Measurements from ENCODE around the gene GMPR.

The GMPR gene

DNA sequence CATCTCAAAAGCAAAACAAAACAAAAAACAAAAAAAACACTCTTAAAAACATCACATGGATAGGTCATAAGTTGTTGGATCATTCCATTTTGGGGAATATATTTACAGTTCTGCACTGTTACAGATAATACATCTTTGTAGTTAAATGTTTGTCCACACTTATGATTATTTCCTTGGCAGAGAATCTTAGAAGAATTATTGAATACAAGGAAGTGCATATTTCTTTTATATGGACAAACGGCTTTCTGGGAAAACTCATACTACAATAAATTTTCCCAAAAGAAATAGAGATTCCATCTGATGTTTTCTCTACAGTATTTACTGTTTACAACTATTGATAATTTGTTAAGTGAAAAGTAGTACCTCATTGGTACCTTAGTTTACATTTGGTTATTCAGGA is 33.8 kb downstream of the GMPR start:
- DNase-seq (ENCODE audit: low read depth in 2 of 2): no peak

DNA sequence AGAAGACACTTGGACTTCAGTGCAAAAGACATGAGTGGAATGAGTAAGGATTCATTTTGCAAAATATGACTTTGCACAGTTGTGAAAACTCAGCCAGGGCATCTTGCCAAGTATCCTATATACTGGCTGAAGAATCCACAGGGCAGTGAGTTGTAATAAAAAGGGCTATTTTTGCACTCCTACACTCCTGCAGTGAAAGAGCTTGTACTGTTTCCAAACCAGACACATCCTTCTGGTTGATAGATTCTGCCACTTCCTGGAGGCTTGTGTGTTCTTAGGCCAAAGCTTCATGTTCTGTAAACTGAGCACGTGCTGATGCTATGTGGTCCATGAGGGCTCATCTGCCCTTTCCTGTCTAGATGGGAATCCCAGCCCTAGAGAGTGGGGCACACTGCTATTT is 34.9 kb downstream of the GMPR start:
- DNase-seq (ENCODE audit: low read depth in 2 of 2): no peak

DNA sequence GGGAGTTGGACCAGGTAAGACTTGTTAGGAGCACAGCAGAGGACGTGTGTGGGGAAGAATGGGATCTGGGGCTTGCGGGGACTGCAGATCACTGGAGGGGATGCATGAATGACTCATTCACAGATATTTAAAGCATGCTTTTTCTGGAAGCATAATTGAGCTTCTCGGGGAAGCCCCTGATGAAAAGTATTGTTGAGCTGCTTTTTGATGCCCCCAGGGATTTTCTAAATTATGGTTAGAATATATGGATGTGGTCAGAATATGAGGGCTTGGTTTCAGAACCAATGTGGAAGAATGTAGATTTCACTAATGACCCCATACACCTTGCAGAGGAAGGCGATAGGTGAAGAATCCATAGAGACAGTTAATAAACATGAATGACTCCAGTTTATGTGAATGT is 36.1 kb downstream of the GMPR start:
- no peak for DNase-seq (ENCODE audit: low read depth in 2 of 2)

DNA sequence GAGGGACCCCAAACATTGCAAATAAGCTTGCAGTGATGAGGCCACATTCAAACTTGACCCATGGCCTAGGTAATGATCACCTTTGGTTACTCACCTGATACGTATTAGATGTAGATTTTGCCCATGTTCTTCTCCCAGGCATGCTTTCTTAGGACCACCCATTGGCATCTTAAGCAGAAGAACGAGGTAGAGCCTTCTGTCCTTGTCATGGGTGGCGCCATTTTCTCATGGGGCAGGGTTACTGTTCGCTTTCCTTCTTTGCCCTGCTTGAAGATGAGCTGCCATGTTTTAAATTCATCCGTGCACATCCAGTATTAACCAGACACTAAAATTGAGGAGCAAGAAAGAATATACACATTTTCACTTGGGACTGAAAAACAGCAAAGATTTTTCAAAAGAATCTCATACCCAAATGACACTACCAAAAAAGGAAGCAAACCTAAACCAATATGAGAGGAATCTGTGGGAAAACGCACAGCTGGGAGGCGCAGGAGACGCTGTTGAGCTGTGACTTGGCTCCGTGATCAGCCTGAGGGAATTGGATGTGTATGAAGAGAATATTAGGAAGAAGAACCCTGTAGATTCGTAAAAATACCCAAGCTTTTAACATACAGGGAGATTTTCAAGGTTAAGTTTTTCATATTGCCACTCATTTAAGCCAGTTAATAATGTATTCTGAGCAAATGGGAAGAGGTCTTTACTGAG is 36.6 kb downstream of the GMPR start:
- no peak for DNase-seq (ENCODE audit: low read depth in 2 of 2)

DNA sequence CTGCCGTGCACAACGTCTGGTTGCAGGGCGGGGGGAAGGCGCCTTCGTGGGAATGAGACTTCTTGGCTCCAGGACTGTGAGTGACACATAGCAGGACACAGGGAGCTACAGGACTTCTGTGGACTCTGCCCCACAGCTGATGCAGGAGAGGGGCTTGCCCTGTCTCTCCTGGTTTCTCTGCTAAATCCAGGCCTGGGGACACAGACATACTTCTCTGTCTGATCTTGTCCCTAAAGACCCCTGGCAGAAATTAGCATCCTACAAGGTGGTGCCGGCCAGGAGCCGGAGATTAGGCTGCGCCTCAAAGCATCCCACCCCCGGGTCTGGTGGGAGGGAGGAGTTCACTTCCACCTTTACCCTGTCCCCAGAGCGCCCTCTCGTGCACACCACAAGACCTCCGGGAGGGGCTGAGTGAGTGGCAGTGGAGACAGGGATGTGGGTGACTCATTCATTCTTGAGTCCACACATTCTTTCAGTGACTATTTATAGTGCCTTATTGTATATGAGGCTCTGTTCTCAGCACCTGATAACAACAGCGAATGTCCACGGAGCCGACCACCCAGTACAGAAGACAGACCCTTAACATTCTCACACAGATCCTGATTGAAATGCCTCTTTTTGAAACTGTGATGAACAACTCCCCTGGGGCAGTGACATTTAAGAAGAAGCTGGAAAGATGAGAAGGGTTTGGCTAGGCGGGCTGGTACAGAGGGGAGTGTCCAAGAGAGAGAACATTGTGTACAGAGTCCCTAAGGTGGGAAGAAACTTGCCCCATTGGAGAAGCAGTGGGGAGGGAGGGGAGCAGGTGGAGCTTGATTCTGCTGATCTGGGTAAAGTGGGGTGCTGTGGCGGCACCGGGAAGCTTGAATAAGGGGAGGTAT is 39.0 kb downstream of the GMPR start:
- DNase-seq (ENCODE audit: low read depth in 2 of 2): no peak

DNA sequence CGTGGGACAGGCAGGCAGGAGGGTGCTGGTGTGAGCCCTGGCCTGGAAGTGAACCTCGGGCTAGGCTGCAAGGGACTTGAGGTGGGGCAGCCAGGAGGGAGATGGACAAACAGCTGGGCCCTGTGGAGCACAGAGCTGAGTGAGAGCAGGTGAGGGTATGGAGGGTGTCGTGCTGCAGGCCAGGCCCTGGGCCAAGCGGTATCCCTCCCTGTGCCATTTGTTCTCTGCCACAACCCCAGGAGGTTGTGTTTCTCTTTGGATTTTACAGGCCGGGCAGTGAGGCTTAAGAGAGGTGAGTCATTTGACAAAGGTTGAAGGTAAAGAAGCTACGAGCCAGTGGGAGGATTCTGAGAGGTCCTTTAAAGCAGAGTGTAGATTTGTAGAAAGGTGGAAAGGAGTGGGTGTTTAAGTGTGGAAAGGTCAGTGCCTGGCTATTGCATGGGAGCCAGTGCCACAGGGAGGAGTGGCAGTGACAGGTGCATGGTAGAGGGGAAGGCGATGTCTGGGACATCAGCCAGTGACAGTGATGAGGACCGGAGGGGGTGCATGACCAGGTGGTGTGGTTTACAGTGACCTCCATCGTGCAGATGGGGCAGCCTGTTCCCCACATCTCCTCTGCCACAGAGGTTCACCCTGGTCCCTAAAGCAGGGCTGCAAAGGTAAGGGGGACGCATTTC is 39.8 kb downstream of the GMPR start:
- DNase-seq (ENCODE audit: low read depth in 2 of 2): no peak

DNA sequence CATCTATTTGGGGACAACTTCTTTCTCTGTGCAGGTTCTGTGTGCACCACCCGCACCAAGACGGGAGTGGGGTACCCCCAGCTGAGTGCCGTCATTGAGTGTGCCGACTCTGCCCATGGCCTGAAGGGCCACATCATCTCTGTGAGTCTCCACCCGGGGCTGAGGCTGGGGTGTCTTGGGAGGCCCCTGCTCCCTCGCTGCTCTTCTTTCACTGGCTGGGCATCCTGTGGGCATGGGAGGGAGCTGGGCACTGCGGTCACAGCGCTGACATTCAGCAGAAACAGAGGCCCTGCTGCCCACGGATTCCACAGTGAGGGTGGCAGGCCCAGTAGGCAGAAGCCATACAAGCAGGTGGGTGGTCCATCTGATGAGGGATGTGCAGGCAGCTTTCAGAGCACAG is 40.4 kb downstream of the GMPR start:
- no peak for DNase-seq (ENCODE audit: low read depth in 2 of 2)

DNA sequence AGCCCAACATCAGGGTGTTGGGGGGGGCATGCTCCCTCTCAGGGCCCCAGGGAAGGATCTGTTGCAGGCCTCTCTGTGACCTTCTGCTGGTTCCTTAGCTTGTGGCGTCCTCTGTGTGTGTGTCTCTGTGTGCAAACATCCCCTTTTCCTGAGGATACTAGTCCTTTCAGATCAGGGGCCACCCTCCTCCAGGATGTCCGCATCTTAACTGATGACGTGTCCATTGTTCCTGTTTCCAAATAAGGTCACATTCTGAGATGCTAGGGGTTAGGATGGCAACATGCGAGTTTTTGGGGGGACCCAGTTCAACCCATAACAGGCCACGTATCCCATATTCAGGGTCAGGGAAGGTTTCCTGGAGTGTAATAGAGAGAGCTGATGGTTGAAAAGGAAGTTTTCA is 40.9 kb downstream of the GMPR start:
- DNase-seq (ENCODE audit: low read depth in 2 of 2): no peak

DNA sequence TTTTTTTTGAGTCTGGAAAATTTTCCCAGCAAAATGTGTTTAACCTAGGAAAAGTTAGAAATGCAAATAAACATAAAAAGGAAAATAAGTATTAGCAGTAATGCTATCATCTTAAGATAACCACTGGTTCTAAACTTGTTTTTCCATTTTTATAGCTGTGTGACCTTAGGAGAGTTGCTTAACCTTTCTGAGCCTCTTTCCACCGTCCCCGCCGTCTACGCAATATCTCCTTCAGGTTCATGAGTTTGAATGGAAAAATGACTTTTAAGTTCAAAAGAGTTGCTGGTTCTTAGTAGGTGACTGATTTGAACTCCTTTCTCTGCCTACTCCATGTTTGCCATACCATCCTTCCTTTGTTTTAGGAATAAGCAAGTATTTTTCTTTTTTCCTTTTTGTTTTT is 44.0 kb downstream of the GMPR start:
- DNase-seq (ENCODE audit: low read depth in 2 of 2): no peak

DNA sequence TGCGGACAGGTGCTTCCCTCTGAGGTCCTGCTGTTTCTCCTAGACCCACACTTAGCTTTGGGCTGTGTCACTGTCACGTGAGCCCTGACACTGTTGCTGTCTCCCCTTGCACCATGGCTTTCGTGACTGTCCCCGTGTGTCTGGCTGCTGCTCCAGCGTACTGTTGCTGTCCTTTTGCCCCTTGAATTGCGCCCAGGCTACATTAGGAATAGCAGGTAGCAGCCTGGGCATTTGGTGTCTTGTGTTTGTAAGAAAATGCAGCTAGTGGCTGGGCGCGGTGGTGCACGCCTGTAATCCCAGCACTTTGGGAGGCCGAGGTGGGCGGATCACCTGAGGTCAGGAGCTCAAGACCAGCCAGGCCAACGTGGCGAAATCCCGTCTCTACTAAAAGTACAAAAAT is 46.1 kb downstream of the GMPR start:
- no peak for DNase-seq (ENCODE audit: low read depth in 2 of 2)

DNA sequence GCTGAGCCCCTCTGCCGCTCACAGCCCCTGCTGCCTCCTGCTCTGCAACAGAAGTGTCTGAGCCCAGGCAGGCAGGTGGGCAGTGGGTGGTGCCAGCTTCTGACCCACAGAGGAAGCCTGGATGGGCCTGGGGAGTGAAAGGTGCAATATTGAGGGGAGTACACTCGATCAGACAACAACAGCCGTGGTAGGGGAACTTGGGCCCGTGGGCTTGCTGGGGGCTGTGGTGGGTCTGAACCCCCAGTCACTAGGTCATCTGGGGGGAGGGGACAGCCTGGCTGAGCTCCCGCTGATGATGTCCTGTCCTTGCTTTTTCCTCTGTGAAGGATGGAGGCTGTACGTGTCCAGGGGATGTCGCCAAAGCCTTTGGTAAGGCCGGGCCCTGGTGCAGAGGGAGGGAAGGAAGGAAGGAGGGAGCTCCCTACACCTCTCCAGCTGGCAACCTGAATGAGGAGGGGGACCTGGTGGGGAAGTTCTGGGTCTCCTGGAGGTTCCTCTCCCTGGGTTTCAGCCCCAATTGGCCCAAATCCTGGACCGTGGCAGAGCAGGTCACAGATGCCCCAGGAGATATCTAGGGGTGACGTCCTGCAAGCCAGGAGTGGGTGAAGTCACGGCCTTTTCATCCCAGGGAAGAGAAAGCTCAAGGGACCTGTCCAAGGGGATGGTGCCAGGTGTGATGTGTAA is 47.2 kb downstream of the GMPR start:
- no peak for DNase-seq (ENCODE audit: low read depth in 2 of 2)

DNA sequence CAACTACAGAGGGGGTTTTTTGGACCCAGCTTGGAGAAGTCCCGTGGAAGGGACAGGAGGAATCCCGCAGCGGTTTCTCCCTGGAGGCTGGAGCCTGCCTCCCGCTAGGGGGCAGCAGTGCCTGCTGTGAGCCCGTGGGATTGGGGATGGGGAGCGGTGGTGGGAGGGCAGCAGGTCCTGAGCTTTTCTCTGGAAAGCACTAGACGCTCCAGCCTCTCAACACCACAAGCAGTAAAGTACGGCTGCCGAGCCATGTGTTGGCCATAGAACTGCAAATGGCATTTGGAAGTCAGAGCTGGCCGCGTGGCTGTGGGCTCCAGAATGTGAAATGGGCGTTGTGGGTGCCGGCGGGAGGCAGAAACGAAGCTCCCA is 47.8 kb downstream of the GMPR start:
- peak in 1 of 2 donors; percentile 5 for DNase-seq (ENCODE audit: low read depth in 2 of 2)

DNA sequence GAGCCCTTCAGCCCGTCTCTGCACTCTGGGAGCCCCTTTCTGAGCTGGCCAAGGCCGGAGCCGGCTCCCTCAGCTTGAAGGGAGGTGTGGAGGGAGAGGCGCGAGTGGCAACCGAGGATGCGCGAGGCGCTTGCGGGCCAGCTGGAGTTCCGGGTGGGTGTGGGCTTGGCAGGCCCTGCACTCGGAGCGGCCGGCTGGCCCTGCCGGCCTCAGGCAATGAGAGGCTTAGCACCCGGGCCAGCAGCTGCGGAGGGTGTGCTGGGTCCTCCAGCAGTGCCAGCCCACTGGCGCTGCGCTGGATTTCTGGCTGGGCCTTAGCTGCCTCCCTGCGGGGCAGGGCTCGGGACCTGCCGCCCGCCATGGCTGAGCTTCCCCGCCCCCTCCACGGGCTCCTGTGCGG is 49.8 kb downstream of the GMPR start:
- no peak for DNase-seq (ENCODE audit: low read depth in 2 of 2)

DNA sequence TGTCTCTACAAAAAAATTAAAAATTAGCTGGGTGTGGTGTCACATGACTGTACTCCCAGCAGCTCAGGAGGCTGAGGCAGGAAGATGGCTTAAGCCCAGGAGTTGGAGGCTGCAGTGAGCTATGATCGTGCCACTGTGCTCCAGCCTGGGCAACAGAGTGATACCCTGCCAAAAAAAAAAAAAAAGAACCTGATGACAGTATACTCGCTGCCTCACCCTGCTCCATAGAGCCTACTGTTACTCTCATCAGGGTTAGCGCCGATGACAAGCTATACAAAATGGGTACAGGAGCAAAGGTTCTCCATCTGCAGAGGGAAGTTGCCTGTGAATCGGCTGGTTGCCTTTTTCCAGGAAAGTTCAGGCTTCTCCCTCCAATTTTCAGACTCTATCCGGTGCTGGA is 53.4 kb downstream of the GMPR start:
- no peak for DNase-seq (ENCODE audit: low read depth in 2 of 2)

DNA sequence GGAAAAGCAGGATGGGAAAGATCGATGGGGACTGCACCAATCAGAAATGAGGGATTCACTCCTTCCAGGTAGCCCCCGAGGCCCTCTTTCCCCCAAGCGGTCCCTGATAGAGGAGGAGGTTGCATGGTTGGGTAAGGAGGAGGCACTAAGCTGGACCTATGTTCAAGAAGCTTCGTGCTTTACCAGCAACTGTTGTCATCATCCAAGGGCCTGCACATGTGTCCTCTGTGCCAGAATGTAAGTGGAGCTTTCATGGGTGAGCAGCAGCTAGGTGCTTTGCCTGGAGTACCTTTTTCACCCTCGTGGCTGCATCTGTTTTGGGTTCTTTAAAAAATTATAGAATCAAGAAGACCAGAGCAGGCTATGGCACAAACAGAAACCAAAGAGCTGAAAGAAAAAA is 54.0 kb downstream of the GMPR start:
- no peak for DNase-seq (ENCODE audit: low read depth in 2 of 2)

DNA sequence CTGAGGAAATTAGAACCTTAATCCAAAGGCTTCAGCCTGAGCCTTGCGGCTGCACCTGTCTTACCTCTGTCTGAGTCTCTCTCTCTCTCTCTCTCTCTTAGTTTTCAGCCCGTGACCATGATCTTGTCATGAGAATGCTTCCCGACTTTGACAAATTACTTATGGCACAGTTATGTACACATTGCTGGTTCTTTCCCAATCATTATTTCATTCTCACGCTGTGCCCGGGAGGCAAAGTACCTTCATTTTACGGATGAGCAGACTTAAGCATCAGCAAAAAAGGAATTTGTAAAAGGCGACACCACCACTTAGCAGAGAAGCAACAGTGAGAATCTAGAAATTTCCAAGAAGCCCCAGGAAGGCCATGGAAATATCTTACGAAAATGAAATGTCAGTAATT is 54.6 kb downstream of the GMPR start:
- DNase-seq (ENCODE audit: low read depth in 2 of 2): no peak

DNA sequence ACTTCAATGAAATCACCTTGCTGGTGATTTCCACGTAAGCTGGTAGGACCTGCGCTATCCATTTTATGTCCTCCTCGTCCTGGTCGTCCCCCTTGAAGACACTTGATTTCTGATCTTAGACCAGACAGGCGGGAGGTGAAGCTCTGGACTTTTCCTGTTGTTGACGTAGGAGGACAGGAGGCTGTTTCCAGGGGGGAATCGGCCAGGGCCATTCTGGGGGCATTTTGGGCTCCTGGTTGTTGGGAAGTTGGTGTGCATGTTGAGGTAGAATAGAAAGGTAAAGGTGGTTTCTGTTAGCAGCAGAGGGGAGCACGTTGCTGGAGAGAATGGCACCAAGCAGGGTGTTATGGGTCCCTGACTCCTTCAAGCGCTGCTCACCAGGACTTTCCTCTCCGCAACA is 56.0 kb downstream of the GMPR start:
- no peak for DNase-seq (ENCODE audit: low read depth in 2 of 2)

DNA sequence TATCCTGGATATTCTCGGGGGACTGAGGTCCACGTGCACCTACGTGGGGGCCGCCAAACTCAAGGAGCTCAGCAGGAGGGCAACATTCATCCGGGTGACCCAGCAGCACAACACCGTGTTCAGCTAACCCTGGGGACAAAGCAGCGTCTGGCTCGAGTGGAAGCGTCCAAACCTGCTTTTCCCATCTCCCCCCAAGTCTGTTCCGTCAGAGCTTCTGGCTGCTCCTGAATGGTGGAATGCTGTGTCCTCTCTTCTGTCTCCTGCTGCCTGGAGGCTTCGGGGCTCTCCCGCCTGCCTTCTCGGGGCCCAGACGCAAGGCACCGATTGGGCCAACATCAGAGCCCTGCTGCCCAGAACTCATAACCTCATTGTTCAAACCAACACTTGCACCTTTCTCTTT is 56.7 kb downstream of the GMPR start:
- no peak for DNase-seq (ENCODE audit: low read depth in 2 of 2)

DNA sequence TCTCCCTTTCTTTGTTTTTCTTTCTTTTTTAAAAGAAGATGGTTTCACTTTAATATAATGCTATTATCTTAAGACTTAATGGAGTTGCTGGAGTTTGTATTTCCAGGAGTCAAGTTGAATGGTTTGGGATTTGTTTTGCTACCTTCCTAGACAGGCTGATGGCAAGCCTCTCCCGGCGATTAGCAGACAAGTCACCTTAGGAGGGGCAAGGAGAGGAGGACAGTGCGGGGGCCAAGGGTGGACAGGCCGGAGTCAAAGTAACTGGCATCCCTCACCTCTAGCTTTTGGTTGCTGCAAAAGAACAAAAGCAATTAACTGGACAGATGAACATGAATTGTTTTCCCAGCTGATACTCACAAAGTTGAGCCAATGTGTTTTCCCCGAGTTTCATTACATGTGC is 57.1 kb downstream of the GMPR start:
- DNase-seq (ENCODE audit: low read depth in 2 of 2): no peak

DNA sequence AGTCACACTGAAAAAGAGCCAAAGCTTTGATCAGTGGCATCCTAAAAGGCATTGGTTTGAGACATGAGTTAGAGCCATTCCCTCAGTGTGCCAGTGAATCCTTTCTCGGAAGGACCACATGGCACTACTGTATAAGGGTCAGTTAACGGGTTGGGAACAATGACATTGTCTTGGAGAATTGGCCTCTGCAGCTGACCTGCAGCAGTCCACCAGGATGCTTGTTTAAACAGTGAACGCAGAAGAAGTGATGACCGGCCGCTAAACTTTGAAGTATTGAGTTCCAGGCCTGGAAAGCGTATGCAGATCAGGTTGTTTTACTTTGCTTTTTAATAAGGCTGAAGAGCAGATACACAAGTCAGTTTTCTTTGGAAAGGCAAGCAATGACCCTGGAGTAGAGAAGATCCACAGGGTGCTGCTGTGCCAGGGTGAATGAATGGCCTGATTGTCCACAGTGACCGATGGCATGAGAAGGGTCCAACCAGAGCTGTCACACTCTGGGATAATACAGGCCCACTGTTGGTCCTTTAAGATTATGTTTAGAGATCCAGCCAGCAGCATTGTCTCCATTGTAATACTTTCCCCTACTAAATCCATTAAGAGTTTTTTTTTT is 57.8 kb downstream of the GMPR start:
- DNase-seq (ENCODE audit: low read depth in 2 of 2): no peak

DNA sequence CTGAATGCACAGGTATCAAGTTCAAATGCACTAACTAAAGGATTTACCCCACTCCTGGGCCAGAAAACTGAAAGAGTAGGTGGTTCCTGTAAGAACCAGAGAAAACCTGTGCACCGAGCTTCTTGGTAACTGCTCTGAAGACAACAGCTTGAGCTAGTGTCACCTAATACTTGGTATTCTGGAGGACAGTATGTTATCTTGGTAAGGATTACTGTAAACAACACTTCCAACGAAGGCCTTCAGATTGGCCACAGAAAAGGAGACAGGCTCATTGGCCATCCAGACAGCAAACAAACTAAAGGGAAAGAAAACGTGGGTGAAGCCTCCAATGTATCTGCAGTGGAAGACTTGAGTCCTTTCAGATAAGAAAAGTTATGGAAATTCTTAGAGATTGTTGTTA is 61.5 kb downstream of the GMPR start:
- DNase-seq (ENCODE audit: low read depth in 2 of 2): no peak

DNA sequence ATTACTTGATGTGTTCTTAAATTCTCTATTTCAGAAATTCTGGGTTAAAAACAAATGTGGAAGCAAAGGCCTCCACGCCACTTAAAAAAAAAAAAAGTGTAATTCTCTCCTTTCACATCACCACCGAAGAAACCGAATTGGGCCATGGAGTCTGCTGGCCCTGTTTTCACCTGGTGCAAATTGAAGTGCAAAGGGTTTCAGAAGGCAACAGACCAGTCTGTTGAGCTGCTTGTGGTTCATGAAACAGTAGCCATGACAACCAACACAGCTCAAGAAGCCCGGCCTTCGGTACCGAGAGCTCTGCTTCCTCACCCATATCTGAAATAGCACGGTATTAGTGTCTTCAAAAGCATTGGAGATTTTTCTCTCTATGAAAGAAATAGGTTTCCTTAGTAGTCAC is 63.1 kb downstream of the GMPR start:
- DNase-seq (ENCODE audit: low read depth in 2 of 2): no peak

Data from stimulated activated CD4-positive, alpha-beta T cell treated with anti-CD3 and anti-CD28 coated beads, Interleukin-1b, Interleukin-23, amount 100 ng/mL, for 4 hours (primary cell).